Neural cell (in vitro differentiated cells): ENCODE data around the gene KIF5A. TPM values are rescaled to one million over a fixed set of nuclear protein-coding genes. Genes with fewer than 3 reads are reported as not detected.

Experiments used
- H2AFZ ChIP-seq: fragments of 200-600, 300-800 bp; sonication (generic), shearing (Covaris generic); 2 replicates; pipeline ENCODE4 v1.6.0; 2014; ENCODE audit warnings: low read depth, mild to moderate bottlenecking, antibody characterized with exemption, low read length, moderate library complexity
- H3F3A ChIP-seq: fragments of 200-600 bp; shearing (Covaris generic); 2 replicates; pipeline ENCODE4 v1.6.1; 2016; ENCODE audit warnings: mild to moderate bottlenecking, moderate library complexity, mixed read lengths, antibody characterized with exemption, low read length; ENCODE audit not compliant: insufficient read depth, poor library complexity, severe bottlenecking
- H3K27ac ChIP-seq: fragments of 200-600, 300-800 bp; sonication (generic), shearing (Covaris generic); 2 replicates; pipeline ENCODE4 v1.5.1; 2014; ENCODE audit warnings: mild to moderate bottlenecking, low read length, moderate library complexity
- H3K27me3 ChIP-seq: fragments of 300-800, 200-600 bp; sonication (generic), shearing (Covaris generic); 2 replicates; pipeline ENCODE4 v1.6.0; 2014; ENCODE audit warnings: mild to moderate bottlenecking, low read depth, low read length, moderate library complexity; ENCODE audit not compliant: insufficient read depth
- H3K36me3 ChIP-seq: fragments of 300-800, 200-600 bp; sonication (generic), shearing (Covaris generic); 2 replicates; pipeline ENCODE4 v1.5.1; 2014; ENCODE audit warnings: mild to moderate bottlenecking, antibody characterized with exemption, low read length, moderate library complexity; ENCODE audit not compliant: insufficient read depth
- H3K4me2 ChIP-seq: fragments of 300-800, 200-600 bp; sonication (generic), shearing (Covaris generic); 2 replicates; pipeline ENCODE4 v1.6.0; 2014; ENCODE audit warnings: mild to moderate bottlenecking, low read length
- H3K4me3 ChIP-seq: fragments of 300-800, 200-600 bp; sonication (generic), shearing (Covaris generic); 2 replicates; pipeline ENCODE4 v1.5.1; 2014; ENCODE audit warnings: mild to moderate bottlenecking, low read length, moderate library complexity
- H3K79me2 ChIP-seq: fragments of 200-600 bp; shearing (Covaris generic); replicated peaks from 2 replicates; pipeline ENCODE4 v1.6.0; 2014; ENCODE audit warnings: mild to moderate bottlenecking, low read length, moderate library complexity; ENCODE audit not compliant: insufficient read depth
- H3K9ac ChIP-seq: fragments of 300-800, 200-600 bp; sonication (generic), shearing (Covaris generic); 2 replicates; pipeline ENCODE4 v1.6.1; 2016; ENCODE audit warnings: mild to moderate bottlenecking, low read length, mixed read lengths
- H3K9me2 ChIP-seq: fragments of 200-600 bp; shearing (Covaris generic); 2 replicates; pipeline ENCODE4 v1.6.1; 2016; ENCODE audit warnings: mild to moderate bottlenecking, low read length, mixed read lengths; ENCODE audit not compliant: insufficient read depth
- H3K9me3 ChIP-seq: fragments of 200-600, 300-800 bp; sonication (generic), shearing (Covaris generic); 2 replicates; pipeline ENCODE4 v1.6.1; 2016; ENCODE audit warnings: mild to moderate bottlenecking, mixed run types, low read length, moderate library complexity, mixed read lengths
- H4K20me1 ChIP-seq: fragments of 200-600 bp; shearing (Covaris generic); 2 replicates; pipeline ENCODE4 v1.6.1; 2016; ENCODE audit warnings: mild to moderate bottlenecking, mixed run types; ENCODE audit not compliant: insufficient read depth
- CTCF ChIP-seq: fragments of 450-650 bp; IDR thresholded peaks from 2 replicates; pipeline ENCODE4 v1.5.1; 2014; ENCODE audit warnings: antibody characterized with exemption, mild to moderate bottlenecking, moderate library complexity; ENCODE audit not compliant: poor library complexity, severe bottlenecking
- EP300 ChIP-seq: fragments of 450-650 bp; conservative IDR thresholded peaks from 2 replicates; pipeline ENCODE4 v1.6.1; 2014; ENCODE audit warnings: antibody characterized with exemption, mild to moderate bottlenecking, moderate library complexity; ENCODE audit not compliant: poor library complexity, severe bottlenecking
- EZH2 ChIP-seq: fragments of 200-600, 300-800 bp; shearing (Covaris generic), sonication (generic); IDR thresholded peaks from 2 replicates; pipeline ENCODE4 v1.6.1; 2014; ENCODE audit warnings: antibody characterized with exemption, low read length, borderline replicate concordance, mild to moderate bottlenecking; ENCODE audit not compliant: insufficient read depth, poor library complexity, severe bottlenecking
- MXI1 ChIP-seq: fragments of 450-650 bp; conservative IDR thresholded peaks from 2 replicates; pipeline ENCODE4 v1.6.1; 2014; ENCODE audit warnings: antibody characterized with exemption, mild to moderate bottlenecking; ENCODE audit not compliant: poor library complexity, severe bottlenecking
- POLR2AphosphoS5 ChIP-seq: IDR thresholded peaks from 2 replicates; pipeline ENCODE4 v1.6.1; 2012
- RAD21 ChIP-seq: fragments of 450-650 bp; conservative IDR thresholded peaks from 2 replicates; pipeline ENCODE4 v1.6.1; 2014; ENCODE audit warnings: antibody characterized with exemption, mild to moderate bottlenecking, moderate library complexity
- REST ChIP-seq: IDR thresholded peaks from 2 replicates; pipeline ENCODE4 v1.6.1; 2012; ENCODE audit warnings: borderline replicate concordance
- SMC3 ChIP-seq: fragments of 450-650 bp; conservative IDR thresholded peaks from 2 replicates; pipeline ENCODE4 v1.6.1; 2014; ENCODE audit warnings: antibody characterized with exemption, mild to moderate bottlenecking, moderate library complexity; ENCODE audit not compliant: poor library complexity
- TAF1 ChIP-seq: IDR thresholded peaks from 2 replicates; pipeline ENCODE4 v1.6.1; 2012; ENCODE audit warnings: low read depth
- polyA minus RNA-seq: library from RNA; depleted of rRNA, polyadenylated mRNA; stranded (reverse); fragments of >200 nt; gene quantifications from 2 replicates; pipeline ENCODE4 v1.2.3, GENCODE V29; 2014
- polyA plus RNA-seq: library from polyadenylated mRNA; depleted of rRNA; stranded (reverse); fragments of >200 nt; gene quantifications from 2 replicates; pipeline ENCODE4 v1.2.3, GENCODE V29; 2014

The KIF5A gene
- 58.8 and 67.5 TPM in 2 replicates for polyA plus RNA-seq
- polyA minus RNA-seq = 80.1 and 98.9 TPM in 2 replicates

- peak within 1 kb of the TSS; percentile 99 for H3K9ac ChIP-seq
- H3K4me2 ChIP-seq = peak within 1 kb of the TSS; percentile 90
- H3K79me2 ChIP-seq = peaks cover 81% of the 10 kb centered on the region
These were observed at the start of gene KIF5A for GRCh38 chr12:57549909-57550640. TSS of gene KIF5A (plus strand) at chr12:57550044. CDS start at chr12:57550272, 228 bp downstream.

More at GRCh38 chr12:57549909-57550640, at the start of gene KIF5A:
- Histone ChIP-seq H3K27me3 (no peaks in the 10 kb centered on the region), H3K4me3 (peak within 1 kb of the TSS; percentile 79), H3K9me3 (no peaks in the 10 kb centered on the region), H4K20me1 (peaks cover 5% of the 10 kb centered on the region), H3K27ac (peak within 1 kb of the TSS; percentile 91), H3F3A (peaks cover 7% of the 10 kb centered on the region), H2AFZ (peak within 1 kb of the TSS; percentile 68), H3K36me3 (no peaks in the 10 kb centered on the region), H3K9me2 (no peaks in the 10 kb centered on the region)
- TF ChIP-seq EP300 = peak; percentile 10
- peak; percentile 77 for TF ChIP-seq REST
- TF ChIP-seq RAD21 = no peak
- peak; percentile 85 for TF ChIP-seq TAF1
- no peak for TF ChIP-seq EZH2
- TF ChIP-seq MXI1 = peak; percentile 69
- TF ChIP-seq SMC3 = no peak
- TF ChIP-seq POLR2AphosphoS5 = peak; percentile 95
- TF ChIP-seq CTCF = peak; percentile 35
